ENCODE data around the gene CCDC178.

Gene CCDC178

DNA sequence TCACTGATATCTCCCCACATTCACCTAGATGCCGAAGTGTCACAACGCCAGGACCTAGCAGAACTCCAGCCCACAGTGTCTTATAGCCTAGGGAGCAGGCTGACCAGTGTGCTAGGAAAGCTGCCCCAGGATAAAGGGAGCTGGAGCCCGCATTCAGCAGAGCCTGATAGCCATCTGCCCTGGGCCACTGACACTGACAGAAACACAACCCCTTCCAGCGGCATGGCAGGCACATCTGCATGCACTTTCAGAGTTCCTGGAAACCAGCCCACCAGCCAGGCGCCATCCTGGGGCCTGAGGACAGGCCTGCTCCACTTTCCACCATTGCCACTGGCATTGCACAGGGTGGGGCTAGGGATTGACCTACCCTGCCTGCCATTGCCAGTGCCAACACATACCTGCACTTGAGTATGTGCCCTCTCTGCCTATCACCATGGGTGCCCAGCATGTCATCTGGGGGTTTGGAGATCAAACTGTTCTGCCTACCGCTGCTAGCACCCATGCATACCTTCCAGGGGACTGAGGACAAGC lies 377.6 kb downstream of the CCDC178 start:
- no peaks in the 10 kb centered on the region for H3K27me3 ChIP-seq (ENCODE audit: control insufficient read depth, low read length)

DNA sequence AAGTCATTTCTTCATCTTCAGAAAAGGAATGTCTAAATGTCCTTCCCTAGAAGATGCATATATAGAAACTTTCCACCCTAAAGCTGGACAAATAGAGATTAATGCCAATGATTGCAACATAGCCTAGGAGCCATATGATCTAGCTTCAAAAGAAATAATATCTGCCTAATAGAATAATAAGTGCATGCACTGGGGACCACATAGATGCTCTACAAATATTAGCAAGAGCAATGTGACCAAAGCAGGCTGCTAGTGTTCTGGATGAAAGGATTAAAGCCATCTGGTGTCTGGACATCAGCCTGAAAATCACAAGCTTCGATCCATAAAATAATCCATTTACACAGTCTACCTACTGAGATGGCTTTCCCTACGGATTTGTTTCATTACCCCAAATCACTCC lies 387.6 kb downstream of the CCDC178 start:
- no peaks in the 10 kb centered on the region for H3K36me3 ChIP-seq (ENCODE audit: control insufficient read depth, low read length)
- no peaks in the 10 kb centered on the region for H3K4me1 ChIP-seq (ENCODE audit: control insufficient read depth, low read length)
- H3K27ac ChIP-seq (ENCODE audit: low read depth, low read length) = no peak overlapping the region
- no peaks in the 10 kb centered on the region for H3F3A ChIP-seq (ENCODE audit: control insufficient read depth, insufficient read depth)
- no peaks in the 10 kb centered on the region for H3K27me3 ChIP-seq (ENCODE audit: control insufficient read depth, low read length)
- no peak overlapping the region for H3K4me2 ChIP-seq (ENCODE audit: low read length)
- no peak for TF ChIP-seq EZH2phosphoT487 (IDR thresholded peaks at IDR 0.05; ENCODE audit: borderline replicate concordance, low read length)
- TF ChIP-seq, protein P1, sequence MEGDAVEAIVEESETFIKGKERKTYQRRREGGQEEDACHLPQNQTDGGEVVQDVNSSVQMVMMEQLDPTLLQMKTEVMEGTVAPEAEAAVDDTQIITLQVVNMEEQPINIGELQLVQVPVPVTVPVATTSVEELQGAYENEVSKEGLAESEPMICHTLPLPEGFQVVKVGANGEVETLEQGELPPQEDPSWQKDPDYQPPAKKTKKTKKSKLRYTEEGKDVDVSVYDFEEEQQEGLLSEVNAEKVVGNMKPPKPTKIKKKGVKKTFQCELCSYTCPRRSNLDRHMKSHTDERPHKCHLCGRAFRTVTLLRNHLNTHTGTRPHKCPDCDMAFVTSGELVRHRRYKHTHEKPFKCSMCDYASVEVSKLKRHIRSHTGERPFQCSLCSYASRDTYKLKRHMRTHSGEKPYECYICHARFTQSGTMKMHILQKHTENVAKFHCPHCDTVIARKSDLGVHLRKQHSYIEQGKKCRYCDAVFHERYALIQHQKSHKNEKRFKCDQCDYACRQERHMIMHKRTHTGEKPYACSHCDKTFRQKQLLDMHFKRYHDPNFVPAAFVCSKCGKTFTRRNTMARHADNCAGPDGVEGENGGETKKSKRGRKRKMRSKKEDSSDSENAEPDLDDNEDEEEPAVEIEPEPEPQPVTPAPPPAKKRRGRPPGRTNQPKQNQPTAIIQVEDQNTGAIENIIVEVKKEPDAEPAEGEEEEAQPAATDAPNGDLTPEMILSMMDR (IDR thresholded peaks at IDR 0.05; ENCODE audit: low read depth, low read length, poor library complexity, severe bottlenecking) = no peak
- no peaks in the 10 kb centered on the region for H3K9me2 ChIP-seq (replicated peaks; ENCODE audit: control insufficient read depth, low read length)
- H3K9me3 ChIP-seq (ENCODE audit: control insufficient read depth, insufficient read depth, low read length) = no peaks in the 10 kb centered on the region
- H4K20me1 ChIP-seq (ENCODE audit: control insufficient read depth, insufficient read depth, low read depth, low read length) = no peaks in the 10 kb centered on the region
- no peaks in the 10 kb centered on the region for H3K79me2 ChIP-seq (ENCODE audit: control insufficient read depth, low read length)
- no peak overlapping the region for H3K4me3 ChIP-seq (ENCODE audit: low read length)

More for the DNA sequence above, 377.6 kb downstream of the CCDC178 start:
- Histone ChIP-seq H4K20me1 (ENCODE audit: control insufficient read depth, insufficient read depth, low read depth, low read length) (no peaks in the 10 kb centered on the region), H3K4me2 (ENCODE audit: low read length) (no peak overlapping the region), H3F3A (ENCODE audit: control insufficient read depth, insufficient read depth) (no peaks in the 10 kb centered on the region), H3K36me3 (ENCODE audit: control insufficient read depth, low read length) (no peaks in the 10 kb centered on the region), H3K4me3 (ENCODE audit: low read length) (no peak overlapping the region), H3K9me3 (ENCODE audit: control insufficient read depth, insufficient read depth, low read length) (no peaks in the 10 kb centered on the region), H3K9me2 (replicated peaks; ENCODE audit: control insufficient read depth, low read length) (no peaks in the 10 kb centered on the region), H3K4me1 (ENCODE audit: control insufficient read depth, low read length) (no peaks in the 10 kb centered on the region), H3K27ac (ENCODE audit: low read depth, low read length) (no peak overlapping the region), H3K79me2 (ENCODE audit: control insufficient read depth, low read length) (no peaks in the 10 kb centered on the region)
- TF ChIP-seq, protein P1 (IDR thresholded peaks at IDR 0.05; ENCODE audit: low read depth, low read length, poor library complexity, severe bottlenecking) = no peak
- TF ChIP-seq EZH2phosphoT487 (IDR thresholded peaks at IDR 0.05; ENCODE audit: borderline replicate concordance, low read length) = no peak

DNA sequence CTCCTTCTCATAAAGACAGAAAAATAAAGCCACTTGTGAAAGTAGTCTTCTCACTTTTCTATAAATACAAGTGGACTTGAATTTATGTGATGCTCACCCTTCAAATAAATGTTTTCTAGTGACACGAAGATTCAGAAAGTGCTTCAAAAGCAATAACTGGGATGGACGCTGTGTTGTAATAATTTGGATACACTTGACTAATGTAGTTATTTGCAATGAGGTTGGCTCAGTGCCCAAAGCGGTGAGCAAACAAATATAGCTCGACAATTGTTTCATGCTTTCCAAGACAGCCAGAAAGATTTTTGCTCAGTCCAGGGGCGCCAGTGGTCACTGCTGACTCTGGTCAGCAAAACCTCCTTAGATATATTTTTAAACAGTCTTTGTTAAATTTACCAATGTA lies 389.1 kb downstream of the CCDC178 start:
- H4K20me1 ChIP-seq (ENCODE audit: control insufficient read depth, insufficient read depth, low read depth, low read length) = no peaks in the 10 kb centered on the region
- TF ChIP-seq, protein P1 (IDR thresholded peaks at IDR 0.05; ENCODE audit: low read depth, low read length, poor library complexity, severe bottlenecking) = no peak
- no peak for TF ChIP-seq EZH2phosphoT487 (IDR thresholded peaks at IDR 0.05; ENCODE audit: borderline replicate concordance, low read length)
- no peaks in the 10 kb centered on the region for H3K27me3 ChIP-seq (ENCODE audit: control insufficient read depth, low read length)
- no peaks in the 10 kb centered on the region for H3K36me3 ChIP-seq (ENCODE audit: control insufficient read depth, low read length)
- no peaks in the 10 kb centered on the region for H3K9me3 ChIP-seq (ENCODE audit: control insufficient read depth, insufficient read depth, low read length)
- H3K4me1 ChIP-seq (ENCODE audit: control insufficient read depth, low read length) = no peaks in the 10 kb centered on the region
- no peaks in the 10 kb centered on the region for H3K9me2 ChIP-seq (replicated peaks; ENCODE audit: control insufficient read depth, low read length)
- H3K79me2 ChIP-seq (ENCODE audit: control insufficient read depth, low read length) = no peaks in the 10 kb centered on the region
- H3F3A ChIP-seq (ENCODE audit: control insufficient read depth, insufficient read depth) = no peaks in the 10 kb centered on the region
- no peak overlapping the region for H3K4me3 ChIP-seq (ENCODE audit: low read length)
- no peak overlapping the region for H3K4me2 ChIP-seq (ENCODE audit: low read length)
- H3K27ac ChIP-seq (ENCODE audit: low read depth, low read length) = no peak overlapping the region
